ENCODE data around the gene ZNF316. TPM values are rescaled to one million over a fixed set of nuclear protein-coding genes. Genes with fewer than 3 reads are reported as not detected.

ZNF316 gene
- total RNA-seq, 1 experiment from 2014 or later, result 22.2 TPM

DNA sequence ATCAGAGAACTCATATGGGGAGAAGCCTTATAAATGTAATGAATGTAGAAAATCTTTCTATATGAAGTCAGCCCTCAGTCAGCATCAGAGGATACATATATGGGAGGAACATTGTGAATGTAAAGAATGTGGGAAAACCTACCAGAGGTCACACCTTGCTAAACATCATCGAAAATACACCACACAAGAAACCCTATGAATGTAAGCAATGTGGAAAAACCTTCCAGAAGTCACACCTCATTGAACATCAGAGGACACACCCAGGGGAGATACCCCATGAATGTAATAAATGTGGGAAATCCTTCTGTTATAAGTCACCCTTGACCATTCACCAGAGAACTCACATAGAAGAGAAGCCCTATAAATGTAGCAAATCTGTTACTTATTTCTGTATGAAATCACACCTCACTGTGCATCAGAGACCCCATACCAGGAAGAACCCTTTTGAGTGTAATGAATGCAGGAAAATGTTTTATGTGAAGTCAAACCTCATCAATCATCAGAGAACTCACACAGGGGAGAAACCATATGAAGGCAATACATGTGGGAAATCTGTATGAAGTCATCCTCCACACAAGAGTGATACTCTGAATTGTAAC lies 38.8 kb downstream of the ZNF316 start:
- no peaks in the 10 kb centered on the region for H3K23me2 ChIP-seq (ENCODE audit: insufficient read length, low read depth, low read length, poor library complexity, severe bottlenecking)
- H2BK5ac ChIP-seq (ENCODE audit: insufficient read length, low read length), result no peak overlapping the region
- no peak overlapping the region for H4K5ac ChIP-seq (ENCODE audit: insufficient read length, low read depth, low read length)
- H3K4me1 ChIP-seq (ENCODE audit: insufficient read depth, low read length), result no peaks in the 10 kb centered on the region
- Mint-ChIP-seq H3K4me1 (no peaks in the 10 kb centered on the region), H3K4me3 (no peak overlapping the region), H3K36me3 (ENCODE audit: insufficient read depth in 1 of 3, low read depth in 3 of 3) (peaks cover 54 to 79% (median 74%) of the 10 kb centered on the region in 3 experiments), H3K9me3 (peaks cover 91 to 95% of the 10 kb centered on the region in 2 experiments), H3K27ac (no peak overlapping the region), H3K27me3 (ENCODE audit: low read depth) (peaks cover 26% of the 10 kb centered on the region)
- no peak overlapping the region for H2BK15ac ChIP-seq (ENCODE audit: low read depth, low read length)
- H3K23ac ChIP-seq (ENCODE audit: insufficient read length, low read depth, low read length), result no peak overlapping the region
- H3K14ac ChIP-seq (ENCODE audit: insufficient read depth, low read length), result no peak overlapping the region
- no CpG with 5 or more reads among the region's 1 CpG for WGBS (ENCODE audit: extremely low coverage, insufficient read length, low lambda C conversion rate)
- no peak overlapping the region for H2AK5ac ChIP-seq (ENCODE audit: insufficient read length, low read length)
- no peak overlapping the region for H2BK120ac ChIP-seq (ENCODE audit: low read depth, low read length, poor library complexity, severe bottlenecking)
- no peak overlapping the region for H3K4me2 ChIP-seq (ENCODE audit: insufficient read depth, insufficient read length, low read length)
- no peak overlapping the region for H3K9ac ChIP-seq (ENCODE audit: extremely low read depth, insufficient read length, low read length)
- H3T11ph ChIP-seq (ENCODE audit: low read length), result no peak overlapping the region
- H3K79me2 ChIP-seq (ENCODE audit: insufficient read depth, low read length), result no peaks in the 10 kb centered on the region
- no peak overlapping the region for H3K18ac ChIP-seq (ENCODE audit: insufficient read length, low read depth, low read length)
- no peak overlapping the region for H2BK12ac ChIP-seq (ENCODE audit: insufficient read length, low read depth, low read length)
- TF ChIP-seq, protein P1, sequence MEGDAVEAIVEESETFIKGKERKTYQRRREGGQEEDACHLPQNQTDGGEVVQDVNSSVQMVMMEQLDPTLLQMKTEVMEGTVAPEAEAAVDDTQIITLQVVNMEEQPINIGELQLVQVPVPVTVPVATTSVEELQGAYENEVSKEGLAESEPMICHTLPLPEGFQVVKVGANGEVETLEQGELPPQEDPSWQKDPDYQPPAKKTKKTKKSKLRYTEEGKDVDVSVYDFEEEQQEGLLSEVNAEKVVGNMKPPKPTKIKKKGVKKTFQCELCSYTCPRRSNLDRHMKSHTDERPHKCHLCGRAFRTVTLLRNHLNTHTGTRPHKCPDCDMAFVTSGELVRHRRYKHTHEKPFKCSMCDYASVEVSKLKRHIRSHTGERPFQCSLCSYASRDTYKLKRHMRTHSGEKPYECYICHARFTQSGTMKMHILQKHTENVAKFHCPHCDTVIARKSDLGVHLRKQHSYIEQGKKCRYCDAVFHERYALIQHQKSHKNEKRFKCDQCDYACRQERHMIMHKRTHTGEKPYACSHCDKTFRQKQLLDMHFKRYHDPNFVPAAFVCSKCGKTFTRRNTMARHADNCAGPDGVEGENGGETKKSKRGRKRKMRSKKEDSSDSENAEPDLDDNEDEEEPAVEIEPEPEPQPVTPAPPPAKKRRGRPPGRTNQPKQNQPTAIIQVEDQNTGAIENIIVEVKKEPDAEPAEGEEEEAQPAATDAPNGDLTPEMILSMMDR (conservative IDR thresholded peaks at IDR 0.05), result no peak
- no peaks in the 10 kb centered on the region for H3K27me3 ChIP-seq (ENCODE audit: insufficient read depth, low read length)
- DNase-seq, result no peak
- H4K91ac ChIP-seq (ENCODE audit: insufficient read length, low read depth, low read length), result no peak overlapping the region
- no peak overlapping the region for H2BK20ac ChIP-seq (ENCODE audit: low read depth, low read length, poor library complexity, severe bottlenecking)
- H4K20me1 ChIP-seq (ENCODE audit: control insufficient read depth, insufficient read depth, insufficient read length), result no peaks in the 10 kb centered on the region
- H3K27ac ChIP-seq (ENCODE audit: insufficient read length, low read depth, low read length), result no peak overlapping the region
- H3K56ac ChIP-seq (ENCODE audit: insufficient read length, low read depth, low read length), result no peak overlapping the region
- peaks cover 77% of the 10 kb centered on the region for H3K9me3 ChIP-seq (ENCODE audit: control insufficient read depth, low read depth, low read length)
- H3K4ac ChIP-seq (ENCODE audit: low read depth, low read length), result no peak overlapping the region
- H3K79me1 ChIP-seq (ENCODE audit: insufficient read depth, low read depth, low read length, poor library complexity, severe bottlenecking), result no peaks in the 10 kb centered on the region
- no peak overlapping the region for H4K8ac ChIP-seq (replicated peaks; ENCODE audit: insufficient read length, low read depth, low read length)
- H2AFZ ChIP-seq (ENCODE audit: low read length), result no peak overlapping the region
